HepG2 (cell line): ENCODE data around the gene CNPY1. TPM values are rescaled to one million over a fixed set of nuclear protein-coding genes. Genes with fewer than 3 reads are reported as not detected.
A peak's percentile ranks its signal among the peaks of the same experiment; 100 is the strongest.

Source experiments
- ATF5 ChIP-seq: sonication (generic); formaldehyde crosslinking; IDR thresholded peaks from 2 replicates; pipeline ENCODE4 v1.4.0; 2020; ENCODE audit warnings: mild to moderate bottlenecking, low read depth, missing genetic modification reagents
- FOXC1 ChIP-seq: sonication (generic); formaldehyde crosslinking; IDR thresholded peaks from 2 replicates; pipeline ENCODE4 v1.8.0; 2022; ENCODE audit warnings: mild to moderate bottlenecking, missing genetic modification reagents, borderline replicate concordance
- FOXO1 ChIP-seq: sonication (generic); formaldehyde crosslinking; IDR thresholded peaks from 2 replicates; pipeline ENCODE4 v1.4.0; 2020; ENCODE audit warnings: missing genetic modification reagents
- MIER2 ChIP-seq: IDR thresholded peaks from 2 replicates; pipeline ENCODE4 v1.6.1; 2016; ENCODE audit warnings: missing biosample characterization, missing genetic modification reagents
- NFKBIZ ChIP-seq: IDR thresholded peaks from 2 replicates; pipeline ENCODE4 v1.6.1; 2018; ENCODE audit warnings: missing genetic modification reagents, missing compliant biosample characterization
- PAX8 ChIP-seq: sonication (generic); formaldehyde crosslinking; IDR thresholded peaks from 2 replicates; pipeline ENCODE4 v1.8.0; 2022; ENCODE audit warnings: mild to moderate bottlenecking, missing genetic modification reagents, borderline replicate concordance
- SPEN ChIP-seq: sonication (generic); formaldehyde crosslinking; IDR thresholded peaks from 2 replicates; pipeline ENCODE4 v1.5.1; 2020; ENCODE audit warnings: low read depth, mild to moderate bottlenecking, missing genetic modification reagents
- TFDP2 ChIP-seq: sonication (generic); formaldehyde crosslinking; IDR thresholded peaks from 2 replicates; pipeline ENCODE4 v1.4.0; 2020; ENCODE audit warnings: missing genetic modification reagents
- ZBTB7A ChIP-seq: sonication (generic); formaldehyde crosslinking; IDR thresholded peaks from 2 replicates; pipeline ENCODE4 v1.8.0; 2022; ENCODE audit warnings: mild to moderate bottlenecking, missing genetic modification reagents
- polyA plus RNA-seq, 8 experiments: library from polyadenylated mRNA; depleted of rRNA in 3 of 8; stranded (reverse) in 7 of 8; unstranded in 1 of 8; fragments of >200 nt; fragmentation: Illumina TruSeq in 4 of 8; extraction: Trizol in 4 of 8; gene quantifications; 2 replicates each; pipeline versions ENCODE4 v1.2.1 to v1.2.3, GENCODE V29; 2011 to 2016; ENCODE audit warnings: low read depth in 4 of 8, missing spikeins in 1 of 8, mixed read lengths in 1 of 8; ENCODE audit not compliant: insufficient read depth in 1 of 8
- total RNA-seq, 5 experiments: library from RNA; depleted of rRNA; stranded (reverse); fragments of >200 nt; fragmentation: Illumina TruSeq; extraction: Trizol; gene quantifications; 2 replicates each; pipeline ENCODE4 v1.2.3, GENCODE V29; 2016; ENCODE audit warnings: low read depth in 1 of 5

Gene CNPY1
- total and polyA plus RNA-seq, 2 of the 13 experiments (the other 11 are each of a cell fraction or from before 2014, with no cell fraction given) = not detected

GRCh38 chr7:155590215-155591018, 44.1 kb upstream of the CNPY1 start (continued):
- no peak for TF ChIP-seq ATF5 (CRISPR knock-in tag)
- peak; percentile 42; the same call in 1 of the 2 replicates for TF ChIP-seq SPEN (CRISPR knock-in tag)
- 0 out of 2 replicates have a peak, but pooled peaks have one; percentile 12 for TF ChIP-seq MIER2 (CRISPR knock-in tag)
- TF ChIP-seq FOXO1 = 0 out of 2 replicates have a peak, but pooled peaks have one; percentile 11
- TF ChIP-seq ZBTB7A (CRISPR knock-in tag) = 0 out of 2 replicates have a peak, but pooled peaks have one; percentile 22
- 0 out of 2 replicates have a peak, but pooled peaks have one; percentile 40 for TF ChIP-seq FOXC1 (CRISPR knock-in tag)
- TF ChIP-seq TFDP2 (CRISPR knock-in tag) = 0 out of 2 replicates have a peak, but pooled peaks have one; percentile 18
- no peak for TF ChIP-seq NFKBIZ (CRISPR knock-in tag)
- no peak for TF ChIP-seq PAX8
